Measurements from ENCODE around the gene MEPCE.
"Not testable (repeated sequence)": the region's sequence is repeated elsewhere in the genome, so short reads cannot be mapped to it uniquely, and the experiment has no call there.

The MEPCE gene, protein sequence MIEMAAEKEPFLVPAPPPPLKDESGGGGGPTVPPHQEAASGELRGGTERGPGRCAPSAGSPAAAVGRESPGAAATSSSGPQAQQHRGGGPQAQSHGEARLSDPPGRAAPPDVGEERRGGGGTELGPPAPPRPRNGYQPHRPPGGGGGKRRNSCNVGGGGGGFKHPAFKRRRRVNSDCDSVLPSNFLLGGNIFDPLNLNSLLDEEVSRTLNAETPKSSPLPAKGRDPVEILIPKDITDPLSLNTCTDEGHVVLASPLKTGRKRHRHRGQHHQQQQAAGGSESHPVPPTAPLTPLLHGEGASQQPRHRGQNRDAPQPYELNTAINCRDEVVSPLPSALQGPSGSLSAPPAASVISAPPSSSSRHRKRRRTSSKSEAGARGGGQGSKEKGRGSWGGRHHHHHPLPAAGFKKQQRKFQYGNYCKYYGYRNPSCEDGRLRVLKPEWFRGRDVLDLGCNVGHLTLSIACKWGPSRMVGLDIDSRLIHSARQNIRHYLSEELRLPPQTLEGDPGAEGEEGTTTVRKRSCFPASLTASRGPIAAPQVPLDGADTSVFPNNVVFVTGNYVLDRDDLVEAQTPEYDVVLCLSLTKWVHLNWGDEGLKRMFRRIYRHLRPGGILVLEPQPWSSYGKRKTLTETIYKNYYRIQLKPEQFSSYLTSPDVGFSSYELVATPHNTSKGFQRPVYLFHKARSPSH

DNA sequence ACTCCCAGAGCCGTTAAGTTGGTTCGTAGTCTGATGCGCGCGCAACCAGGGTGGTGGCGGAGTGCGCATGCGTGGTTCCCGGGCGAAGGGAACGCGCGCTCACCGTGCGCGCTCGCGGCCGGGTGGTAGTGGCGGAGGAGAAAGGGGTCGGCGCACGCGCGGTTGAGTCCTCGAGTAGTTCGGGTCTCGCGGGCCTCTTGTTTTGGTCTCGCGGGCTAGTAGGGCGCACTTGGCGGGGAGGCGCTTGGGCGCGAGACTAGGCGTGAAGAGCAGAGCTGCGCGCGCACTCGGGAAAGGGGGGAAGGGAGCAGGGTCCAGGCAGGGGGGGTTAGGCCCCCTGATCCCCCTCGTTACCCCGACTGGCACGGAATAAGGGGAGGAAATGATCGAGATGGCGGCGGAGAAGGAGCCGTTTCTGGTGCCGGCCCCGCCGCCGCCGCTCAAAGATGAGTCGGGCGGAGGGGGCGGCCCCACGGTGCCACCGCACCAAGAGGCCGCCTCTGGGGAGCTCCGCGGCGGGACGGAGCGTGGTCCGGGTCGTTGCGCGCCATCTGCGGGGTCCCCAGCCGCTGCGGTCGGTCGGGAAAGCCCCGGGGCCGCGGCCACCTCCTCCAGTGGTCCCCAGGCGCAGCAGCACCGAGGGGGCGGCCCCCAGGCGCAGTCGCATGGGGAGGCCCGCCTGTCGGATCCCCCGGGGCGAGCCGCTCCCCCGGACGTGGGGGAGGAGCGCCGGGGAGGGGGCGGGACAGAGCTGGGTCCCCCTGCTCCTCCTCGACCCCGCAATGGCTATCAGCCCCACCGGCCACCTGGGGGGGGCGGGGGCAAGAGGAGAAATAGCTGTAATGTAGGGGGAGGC lies at the start of gene MEPCE:
Gene MEPCE (plus strand): TSS at position 195 of the 856 bp plus-strand sequence. CDS start 188 bp downstream, at position 383.
- peak; percentile 54 for DNase-seq (ENCODE audit: low read depth)

DNA sequence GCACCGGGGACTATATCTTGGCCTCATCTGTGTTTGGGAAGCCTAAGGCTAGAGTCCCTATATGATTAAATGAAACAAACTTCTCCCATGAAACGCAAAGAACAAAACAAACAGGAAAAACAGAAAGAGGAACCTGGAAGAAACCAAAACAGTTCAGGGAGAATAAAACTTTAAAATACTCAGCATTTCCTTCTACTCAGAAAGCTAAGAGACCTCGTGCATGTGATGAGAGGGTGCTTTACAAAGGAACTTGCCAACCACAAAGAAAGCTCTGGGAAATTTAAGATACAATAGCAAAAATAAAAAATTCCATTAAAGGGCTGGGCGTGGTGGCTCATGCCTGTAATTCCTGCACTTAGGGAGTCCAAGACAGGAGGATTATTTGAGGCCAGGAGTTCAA lies 49.4 kb upstream of the MEPCE start:
- DNase-seq (ENCODE audit: low read depth): no peak

DNA sequence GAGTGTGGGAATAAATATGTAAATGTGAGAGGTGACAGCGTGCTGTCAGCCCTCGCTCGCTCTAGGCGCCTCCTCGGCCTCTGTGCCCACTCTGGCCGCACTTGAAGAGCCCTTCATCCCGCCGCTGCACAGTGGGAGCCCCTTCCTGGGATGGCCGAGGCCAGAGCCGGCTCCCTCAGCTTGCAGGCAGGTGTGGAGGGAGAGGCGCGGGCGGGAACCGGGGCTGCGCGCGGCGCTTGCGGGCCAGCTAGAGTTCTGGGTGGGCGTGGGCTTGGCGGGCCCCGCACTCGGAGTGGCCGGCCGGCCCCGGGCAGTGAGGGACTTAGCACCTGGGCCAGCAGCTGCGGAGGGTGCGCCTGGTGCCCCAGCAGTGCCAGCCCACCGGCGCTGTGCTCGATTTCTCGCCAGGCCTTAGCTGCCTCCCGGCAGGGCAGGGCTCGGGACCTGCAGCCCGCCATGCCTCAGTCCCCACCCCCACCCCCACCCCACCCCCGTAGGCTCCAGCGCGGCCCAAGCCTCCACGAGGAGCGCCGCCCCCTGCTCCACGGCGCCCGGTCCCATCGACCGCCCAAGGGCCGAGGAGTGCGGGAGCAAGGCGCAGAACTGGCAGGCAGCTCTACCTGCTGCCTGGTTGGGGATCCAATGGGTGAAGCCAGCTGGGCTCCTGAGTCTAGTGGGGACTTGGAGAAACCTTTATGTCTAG lies 47.9 kb upstream of the MEPCE start:
- DNase-seq (ENCODE audit: low read depth): not testable (repeated sequence)

DNA sequence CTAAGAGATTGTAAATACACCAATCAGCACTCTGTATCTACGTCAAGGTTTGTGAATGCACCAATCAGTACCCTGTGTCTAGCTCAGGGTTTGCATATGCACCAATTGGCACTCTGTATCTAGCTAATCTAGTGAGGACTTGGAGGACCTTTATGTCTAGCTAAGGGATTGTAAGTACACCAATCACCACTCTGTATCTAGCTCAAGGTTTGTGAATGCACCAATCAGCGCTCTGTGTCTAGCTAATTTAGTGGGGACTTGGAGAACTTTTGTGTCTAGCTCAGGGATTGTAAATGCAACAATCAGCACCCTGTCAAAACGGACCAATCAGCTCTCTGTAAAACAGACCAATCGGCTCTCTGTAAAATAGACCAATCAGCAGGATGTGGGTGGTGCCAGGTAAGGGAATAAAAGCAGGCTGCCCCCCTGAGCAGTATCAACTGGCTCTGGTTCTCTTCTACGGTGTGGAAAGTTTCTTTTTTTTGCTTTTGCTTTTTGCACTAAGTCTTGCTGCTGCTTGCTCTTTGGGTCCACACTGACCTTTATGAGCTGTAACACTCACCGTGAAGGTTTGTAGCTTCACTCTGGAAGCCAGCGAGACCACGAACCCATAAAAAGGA lies 47.3 kb upstream of the MEPCE start:
- DNase-seq (ENCODE audit: low read depth): not testable (repeated sequence)

DNA sequence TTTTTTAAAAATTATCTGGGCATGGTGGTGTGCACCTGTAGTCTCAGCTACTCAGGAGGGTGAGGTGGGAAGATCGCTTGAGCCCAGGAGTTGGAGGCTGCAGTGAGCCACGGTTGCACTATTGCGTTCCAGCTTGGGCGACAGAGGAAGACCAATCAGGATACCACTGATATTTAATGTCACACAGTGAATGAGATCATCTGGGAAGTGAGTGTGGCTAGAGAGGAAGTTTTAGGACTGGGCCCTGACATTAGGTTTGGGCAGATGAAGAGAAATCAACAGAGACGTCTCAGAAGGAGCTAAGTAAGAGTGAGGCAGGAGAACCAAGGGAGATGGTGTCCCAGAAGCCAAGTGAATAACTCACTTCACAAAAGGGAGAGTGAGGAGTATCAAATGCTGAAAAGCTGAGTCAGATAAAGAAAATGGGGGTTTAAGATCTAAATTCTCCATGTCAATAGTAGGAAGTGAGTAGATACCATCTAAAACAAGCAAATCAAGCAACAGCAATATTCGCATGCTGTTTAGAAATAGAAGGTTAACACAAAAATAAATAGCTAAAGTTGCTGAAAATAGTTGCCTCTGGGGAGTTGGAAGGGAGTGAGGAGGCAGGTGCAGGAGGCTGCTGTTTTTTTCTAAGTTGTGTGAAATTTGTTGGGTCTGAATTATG lies 44.9 kb upstream of the MEPCE start:
- no peak for DNase-seq (ENCODE audit: low read depth)

DNA sequence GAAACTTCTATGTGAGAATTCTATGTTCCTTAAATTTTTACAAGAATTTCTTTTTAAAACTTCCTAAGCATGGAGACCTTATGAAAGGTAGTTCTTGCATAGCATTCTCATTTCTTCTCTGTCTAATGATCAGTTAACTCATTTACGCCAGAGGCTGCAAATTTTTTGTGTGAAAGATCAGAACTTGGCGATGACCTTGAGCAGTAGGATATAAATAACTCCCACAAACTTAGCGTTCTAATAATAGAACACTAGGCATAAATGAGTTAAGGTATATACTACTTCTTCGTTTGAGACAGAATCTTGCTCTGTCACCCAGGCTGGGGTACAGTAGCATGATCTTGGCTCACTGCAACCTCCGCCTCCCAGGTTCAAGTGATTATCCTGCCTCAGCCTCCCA lies 42.7 kb upstream of the MEPCE start:
- DNase-seq (ENCODE audit: low read depth): no peak

DNA sequence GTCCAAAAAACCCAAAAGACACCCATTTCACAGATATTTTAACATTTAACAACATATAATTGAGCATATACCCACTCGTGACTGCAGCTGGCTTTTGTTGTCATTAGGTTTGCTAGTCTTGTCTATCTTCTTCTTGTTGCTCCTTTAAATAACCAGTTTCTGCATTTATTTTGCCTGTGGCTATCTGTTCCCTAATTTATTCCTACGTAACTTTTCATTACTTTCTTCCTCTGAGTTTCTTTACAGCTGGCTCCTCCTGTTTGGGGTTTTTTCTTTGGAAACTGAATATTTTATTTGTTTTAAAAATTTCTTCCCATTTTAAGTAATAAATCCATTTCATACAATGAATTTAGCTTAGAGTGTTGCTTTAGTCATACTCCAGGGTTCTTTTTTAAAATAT lies 41.9 kb upstream of the MEPCE start:
- DNase-seq (ENCODE audit: low read depth): no peak

DNA sequence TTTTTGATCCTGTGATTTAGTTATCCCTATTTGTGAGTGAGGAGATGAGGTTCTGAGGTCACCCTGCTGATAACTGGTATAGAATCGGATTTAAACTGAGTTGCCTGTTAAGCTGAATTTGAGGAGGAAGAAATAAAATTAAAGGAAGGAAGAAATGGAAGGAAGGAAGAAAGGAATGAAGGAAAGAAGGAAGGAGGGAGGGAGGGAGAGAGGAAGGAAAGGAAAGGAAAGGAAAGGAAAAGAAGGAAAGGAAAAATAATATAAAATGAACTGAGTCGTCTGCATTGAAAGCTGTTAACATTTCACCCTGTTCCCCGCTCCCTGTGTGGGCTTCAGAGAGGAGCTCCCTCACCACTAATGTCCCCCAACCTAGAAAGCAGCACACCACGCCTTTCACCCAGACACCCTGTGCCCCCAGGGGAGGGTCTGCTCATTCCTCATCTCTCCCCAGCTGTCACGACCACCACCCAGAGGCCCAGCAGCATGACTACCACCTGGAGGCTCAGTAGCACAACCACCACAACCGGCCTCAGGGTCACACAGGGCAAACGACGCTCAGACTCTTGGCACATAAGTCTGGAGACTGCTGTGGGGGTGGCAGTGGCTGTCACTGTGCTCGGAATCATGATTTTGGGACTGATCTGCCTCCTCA lies 40.1 kb upstream of the MEPCE start:
- DNase-seq (ENCODE audit: low read depth): no peak

DNA sequence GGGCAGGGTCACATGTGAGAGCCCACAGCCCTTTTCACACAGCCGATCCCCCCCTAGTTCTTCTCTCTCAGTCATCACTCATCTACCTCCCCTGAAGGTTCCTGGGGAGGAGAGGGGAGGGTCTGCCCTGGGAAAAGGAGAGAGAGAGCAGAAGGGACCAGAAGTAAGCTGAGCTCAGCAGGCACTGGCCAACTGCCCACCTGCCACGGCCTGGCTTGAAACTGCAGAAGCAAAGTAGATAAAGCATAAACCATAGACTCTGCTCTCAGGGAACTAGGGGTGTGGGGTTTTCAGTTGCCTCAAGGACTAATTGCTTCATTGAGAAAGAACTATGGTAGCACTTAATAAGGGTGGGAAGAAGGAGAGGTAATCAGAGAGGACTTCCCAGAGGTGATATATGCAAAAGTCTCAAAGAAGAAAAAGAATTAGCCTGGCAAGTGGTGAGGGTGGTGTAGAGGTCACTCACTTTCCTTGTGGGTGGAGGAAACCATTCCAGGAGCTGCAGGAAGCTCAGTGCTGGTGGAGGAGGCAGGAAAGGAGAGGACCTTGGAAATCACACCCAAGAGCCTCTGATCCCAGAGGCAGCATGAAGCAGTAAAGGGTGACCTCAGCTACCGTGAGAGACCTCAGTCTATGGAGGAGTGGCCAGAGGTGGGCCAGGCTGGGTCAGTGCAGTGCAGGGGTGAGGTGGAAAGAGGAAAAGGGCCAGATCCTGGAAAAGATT lies 39.2 kb upstream of the MEPCE start:
- no peak for DNase-seq (ENCODE audit: low read depth)

DNA sequence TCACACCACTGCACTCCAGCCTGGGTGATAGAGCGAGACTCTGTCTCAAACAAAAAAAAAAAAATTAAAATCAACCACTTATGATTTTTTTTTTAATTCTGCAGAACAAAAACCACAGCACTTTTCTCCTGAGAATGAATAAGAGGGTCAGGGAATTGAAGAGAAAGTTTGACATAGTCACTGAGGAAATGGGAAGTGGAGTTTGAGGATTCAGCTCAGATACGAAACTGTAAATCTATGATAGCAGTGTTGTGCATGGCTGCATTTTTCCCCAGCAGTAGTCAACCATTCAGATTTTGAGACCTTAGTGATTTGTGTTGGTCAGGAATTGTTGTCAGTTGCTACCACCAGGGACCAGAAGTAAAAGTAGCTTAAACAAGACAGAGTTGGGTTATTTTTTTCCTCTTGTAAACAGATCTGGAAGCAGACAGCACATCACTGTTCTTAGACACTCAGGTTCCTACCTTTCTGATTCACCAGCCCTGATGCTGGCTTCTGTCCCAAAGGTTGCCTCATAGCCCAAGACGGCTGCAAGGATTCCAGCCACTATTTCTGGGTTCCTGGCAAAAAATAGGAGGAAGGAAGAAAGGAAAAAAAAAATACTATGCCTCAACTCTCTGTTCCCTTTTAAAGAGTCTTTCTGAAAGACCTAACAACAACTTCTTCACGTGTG lies 36.3 kb upstream of the MEPCE start:
- no peak for DNase-seq (ENCODE audit: low read depth)

DNA sequence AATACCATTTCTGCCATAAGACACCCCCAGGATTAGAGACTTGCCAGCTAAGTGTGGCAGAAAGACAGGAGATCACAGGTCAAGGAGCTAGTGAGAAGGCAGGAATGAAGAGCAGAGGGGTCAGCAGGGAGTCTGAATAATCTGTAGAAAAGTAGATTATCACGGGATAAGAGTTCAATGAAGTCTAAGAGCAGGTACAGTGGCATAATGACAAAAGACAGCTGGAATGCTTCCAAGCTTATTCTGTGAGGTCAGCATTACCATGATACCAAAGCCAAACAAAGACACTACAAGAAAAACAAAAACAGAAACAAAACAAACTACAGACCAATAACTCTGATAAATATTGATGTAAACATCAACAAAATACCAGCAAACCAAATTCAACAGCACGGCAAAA lies 35.6 kb upstream of the MEPCE start:
- DNase-seq (ENCODE audit: low read depth): no peak

DNA sequence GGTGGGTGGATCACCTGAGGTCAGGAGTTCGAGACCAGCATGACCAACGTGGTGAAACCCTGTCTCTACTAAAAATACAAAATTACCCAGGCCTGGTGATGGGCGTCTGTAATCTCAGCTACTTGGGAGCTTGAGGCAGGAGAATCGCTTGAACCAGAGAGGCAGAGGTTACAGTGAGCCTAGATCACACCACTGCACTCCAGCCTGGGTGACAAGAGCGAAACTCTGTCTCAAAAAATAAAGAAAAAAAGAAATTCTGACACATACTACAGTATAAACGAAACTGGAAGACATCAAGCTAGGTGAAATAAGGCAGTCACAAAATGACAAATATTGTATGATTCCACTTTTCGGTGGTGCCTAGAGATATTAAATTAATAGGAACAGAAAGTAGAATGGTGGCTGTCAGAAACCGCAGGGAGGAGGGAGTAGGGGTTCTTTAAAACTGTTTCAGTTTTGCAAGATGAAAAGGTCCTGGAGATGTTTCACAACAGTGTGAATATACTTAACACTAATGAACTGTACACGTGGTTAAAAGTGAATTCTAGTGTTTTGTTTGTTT lies 33.1 kb upstream of the MEPCE start:
- no peak for DNase-seq (ENCODE audit: low read depth)

DNA sequence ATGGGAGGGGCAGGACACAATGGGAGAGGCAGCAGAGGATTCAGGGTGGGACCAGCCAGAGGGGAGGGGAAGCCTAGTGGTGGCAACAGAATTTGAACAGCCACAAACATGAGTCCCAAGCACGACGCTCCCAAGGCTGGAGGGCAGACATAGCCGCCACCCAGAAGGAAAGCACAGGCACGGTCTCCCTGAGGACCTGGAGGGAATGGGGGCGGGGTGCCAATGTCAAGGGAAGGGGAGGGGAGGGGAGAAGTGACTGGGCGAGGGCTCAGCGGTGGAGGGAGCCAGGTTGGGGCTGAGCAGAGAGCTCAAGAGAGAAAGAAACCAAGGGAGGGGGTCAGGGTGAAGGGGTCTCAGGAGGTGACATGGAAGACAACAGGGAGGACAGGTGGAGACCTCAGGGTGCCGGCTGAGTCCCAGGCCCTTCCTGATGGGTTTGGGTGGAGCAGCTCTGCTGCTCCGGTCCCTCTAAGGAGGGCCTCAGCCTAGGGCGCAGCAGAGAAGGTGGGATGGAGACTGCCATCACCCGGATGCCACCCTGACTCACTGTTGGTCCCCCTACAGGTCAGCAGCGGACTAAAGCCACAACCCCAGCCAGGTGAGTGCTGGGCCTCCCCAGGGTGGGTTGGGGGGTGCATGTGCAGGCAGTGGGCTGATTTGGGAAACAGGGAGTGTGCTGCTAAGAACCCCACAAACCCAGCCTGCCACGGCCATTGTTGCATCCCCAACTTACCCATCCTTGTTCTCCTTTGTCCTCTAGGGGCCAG lies 32.1 kb upstream of the MEPCE start:
- DNase-seq (ENCODE audit: low read depth): no peak

DNA sequence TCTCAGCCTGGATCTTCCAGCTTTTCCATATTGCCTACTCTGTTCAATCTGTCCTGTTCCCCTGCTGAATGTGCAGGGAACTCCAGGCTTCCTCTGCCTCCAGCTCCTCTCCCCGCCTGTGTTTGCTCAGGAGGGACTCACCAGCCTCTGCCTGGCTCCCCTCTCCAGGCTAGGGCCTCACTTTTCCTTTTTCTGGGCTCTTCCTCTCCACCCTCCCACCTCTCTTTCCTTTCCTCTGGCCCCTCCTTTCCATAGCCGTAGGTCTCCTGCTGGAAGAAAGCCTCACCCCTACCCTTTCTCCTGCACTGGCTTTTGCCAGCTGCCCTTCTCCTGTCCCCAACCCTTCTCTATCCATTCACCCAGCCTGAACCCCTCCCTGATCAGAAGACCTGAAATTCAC lies 31.4 kb upstream of the MEPCE start:
- no peak for DNase-seq (ENCODE audit: low read depth)

DNA sequence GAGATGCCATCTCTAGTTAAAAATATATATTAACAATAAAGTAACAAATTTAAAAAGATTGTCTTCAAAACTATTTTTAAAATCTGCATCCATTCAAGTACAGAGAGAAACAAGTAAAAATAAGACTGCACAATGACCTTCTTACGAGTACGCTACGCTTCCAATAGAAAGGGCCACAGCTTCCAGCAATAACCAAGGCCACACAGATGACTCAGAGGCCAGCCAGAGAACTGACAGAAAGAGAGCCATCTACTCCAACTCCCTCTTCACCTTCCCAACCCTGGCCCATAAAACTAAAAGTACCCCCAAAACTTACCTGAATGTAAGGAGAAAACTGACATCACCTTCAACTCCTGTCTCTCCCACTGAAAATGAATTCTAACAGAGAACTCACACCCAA lies 29.6 kb upstream of the MEPCE start:
- no peak for DNase-seq (ENCODE audit: low read depth)

DNA sequence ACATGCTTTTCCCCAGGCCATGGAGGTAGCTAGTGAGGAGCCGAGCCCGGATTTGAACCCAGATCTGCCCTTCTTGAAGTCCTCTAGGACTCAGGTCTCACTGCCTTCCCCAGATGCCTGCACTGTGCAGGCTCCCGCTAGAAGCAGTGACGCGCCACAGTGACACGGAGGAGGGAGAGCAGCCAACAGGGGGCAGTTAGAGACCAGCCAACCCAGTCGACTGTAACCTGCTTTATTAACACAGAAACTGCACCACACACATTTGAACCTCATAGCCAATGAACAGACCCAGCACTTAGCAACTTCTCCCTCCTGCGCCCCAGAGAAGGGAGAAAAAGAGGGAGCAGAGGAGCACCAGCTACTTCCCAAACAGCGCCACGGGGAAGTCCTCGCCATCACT lies 29.0 kb upstream of the MEPCE start:
- DNase-seq (ENCODE audit: low read depth): no peak

DNA sequence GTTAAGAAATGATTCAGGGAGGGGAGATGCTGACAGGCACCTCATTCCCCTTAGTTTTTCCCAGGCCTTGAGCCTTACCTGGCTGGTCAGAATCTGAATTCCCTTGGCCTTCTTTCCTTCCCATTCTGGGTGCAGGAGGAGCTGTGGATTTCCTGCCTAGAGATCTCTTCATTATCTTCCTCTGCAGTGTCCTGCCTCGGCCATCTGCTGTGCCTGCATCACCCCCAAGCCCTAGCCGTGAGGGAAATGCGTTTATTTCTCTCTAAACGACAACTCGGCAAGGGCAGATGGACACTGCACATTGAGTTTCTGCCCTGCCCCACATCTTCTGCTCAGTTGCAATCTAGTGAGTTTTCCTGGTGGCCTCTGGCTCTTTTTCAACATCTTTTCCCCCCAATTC lies 27.8 kb upstream of the MEPCE start:
- DNase-seq (ENCODE audit: low read depth): no peak

DNA sequence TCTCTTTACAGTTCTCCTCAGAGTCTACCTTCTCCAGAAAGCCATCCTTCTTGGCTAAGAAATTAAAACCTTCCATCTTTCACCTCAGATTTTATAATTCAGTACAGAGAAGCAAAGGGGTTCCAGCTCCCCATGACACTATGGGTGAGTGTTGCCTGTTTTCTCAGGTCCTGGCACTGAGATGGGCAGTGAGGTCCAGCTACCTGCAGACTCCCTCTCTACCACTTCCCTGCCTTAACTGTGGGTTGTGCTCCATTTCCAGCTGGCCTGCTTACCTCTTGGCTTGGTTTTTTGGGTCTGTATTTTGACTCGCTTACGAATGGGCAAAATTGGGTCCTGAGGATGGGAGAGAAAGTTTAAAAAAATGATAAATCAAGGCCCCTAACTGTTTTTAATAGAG lies 27.4 kb upstream of the MEPCE start:
- DNase-seq (ENCODE audit: low read depth): no peak
